ENCODE data around the gene SPOP.

Gene SPOP

DNA sequence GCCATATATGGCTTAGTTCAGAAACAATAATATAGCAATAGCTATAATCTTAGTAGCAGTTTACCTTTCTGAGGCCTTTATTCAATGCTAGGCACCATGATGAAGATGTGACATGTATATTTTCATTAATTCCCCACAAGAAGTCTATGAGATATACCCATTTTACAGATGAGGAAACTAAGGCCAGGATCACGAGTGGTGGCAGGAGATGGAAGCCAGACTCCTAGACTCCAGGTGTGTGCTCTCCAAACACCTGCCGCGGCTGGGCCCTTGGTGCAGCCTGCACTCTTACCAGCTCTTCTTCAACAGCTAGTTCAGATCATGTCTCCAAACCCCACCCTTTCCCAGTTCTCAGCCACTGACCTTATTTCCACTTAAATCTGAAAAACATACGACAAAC is 87.0 kb downstream of the SPOP start:
- H3K4me3 ChIP-seq (ENCODE audit: low read depth in 1 of 2, low read length in 2 of 2) = no peak overlapping the region
- H3K36me3 ChIP-seq (ENCODE audit: insufficient read depth, low read length) = peaks cover 22% of the 10 kb centered on the region
- no peaks in the 10 kb centered on the region for H3K9me3 ChIP-seq (ENCODE audit: low read length)
- no peaks in the 10 kb centered on the region for H3K4me1 ChIP-seq (ENCODE audit: insufficient read depth, low read length)
- H3K27ac ChIP-seq (ENCODE audit: low read depth, low read length) = no peak overlapping the region
- no peaks in the 10 kb centered on the region for H3K27me3 ChIP-seq (ENCODE audit: control insufficient read depth in 1 of 2, insufficient read depth in 2 of 2, low read length in 2 of 2)
- H3K9ac ChIP-seq (ENCODE audit: low read length) = no peak overlapping the region

DNA sequence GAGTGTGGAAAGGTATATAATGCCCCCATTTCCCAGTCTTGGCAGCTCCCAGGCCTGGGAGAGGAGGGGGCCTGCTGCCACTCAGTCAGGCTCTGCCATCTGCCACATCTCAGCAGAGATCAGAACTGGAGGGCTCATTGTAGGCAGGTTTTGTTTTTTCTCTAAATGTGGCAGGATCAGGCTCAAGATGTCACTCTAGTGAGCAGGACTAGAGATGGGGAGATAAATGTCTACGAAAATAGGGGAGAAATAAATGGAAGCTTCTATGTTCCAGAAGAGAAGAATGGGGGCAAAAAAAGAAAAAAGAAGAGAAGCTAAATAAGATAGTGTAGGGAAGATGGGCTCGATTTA is 88.3 kb downstream of the SPOP start:
- Histone ChIP-seq H3K36me3 (ENCODE audit: insufficient read depth, low read length) (peaks cover 15% of the 10 kb centered on the region), H3K9ac (ENCODE audit: low read length) (no peak overlapping the region), H3K9me3 (ENCODE audit: low read length) (no peaks in the 10 kb centered on the region), H3K4me1 (ENCODE audit: insufficient read depth, low read length) (no peaks in the 10 kb centered on the region), H3K27ac (ENCODE audit: low read depth, low read length) (no peak overlapping the region), H3K4me3 (ENCODE audit: low read depth in 1 of 2, low read length in 2 of 2) (no peak overlapping the region), H3K27me3 (ENCODE audit: control insufficient read depth in 1 of 2, insufficient read depth in 2 of 2, low read length in 2 of 2) (no peaks in the 10 kb centered on the region)

GRCh38 chr17:49588726-49589576 is 88.9 kb downstream of the SPOP start:
- Histone ChIP-seq H3K27ac (ENCODE audit: low read depth, low read length) (no peak overlapping the region), H3K9me3 (ENCODE audit: low read length) (no peaks in the 10 kb centered on the region), H3K36me3 (ENCODE audit: insufficient read depth, low read length) (peaks cover 15% of the 10 kb centered on the region), H3K4me3 (ENCODE audit: low read depth in 1 of 2, low read length in 2 of 2) (no peak overlapping the region), H3K4me1 (ENCODE audit: insufficient read depth, low read length) (no peaks in the 10 kb centered on the region), H3K9ac (ENCODE audit: low read length) (no peak overlapping the region), H3K27me3 (ENCODE audit: control insufficient read depth in 1 of 2, insufficient read depth in 2 of 2, low read length in 2 of 2) (no peaks in the 10 kb centered on the region)

GRCh38 chr17:49588312-49588711 is 89.6 kb downstream of the SPOP start:
- H3K4me1 ChIP-seq (ENCODE audit: insufficient read depth, low read length) = no peaks in the 10 kb centered on the region
- H3K9ac ChIP-seq (ENCODE audit: low read length) = no peak overlapping the region
- H3K4me3 ChIP-seq (ENCODE audit: low read depth in 1 of 2, low read length in 2 of 2) = no peak overlapping the region
- H3K27ac ChIP-seq (ENCODE audit: low read depth, low read length) = no peak overlapping the region
- peaks cover 15% of the 10 kb centered on the region for H3K36me3 ChIP-seq (ENCODE audit: insufficient read depth, low read length)
- H3K9me3 ChIP-seq (ENCODE audit: low read length) = no peaks in the 10 kb centered on the region
- no peaks in the 10 kb centered on the region for H3K27me3 ChIP-seq (ENCODE audit: control insufficient read depth in 1 of 2, insufficient read depth in 2 of 2, low read length in 2 of 2)

GRCh38 chr17:49587366-49588073 is 90.4 kb downstream of the SPOP start:
- H3K9me3 ChIP-seq (ENCODE audit: low read length) = no peaks in the 10 kb centered on the region
- H3K27me3 ChIP-seq (ENCODE audit: control insufficient read depth in 1 of 2, insufficient read depth in 2 of 2, low read length in 2 of 2) = no peaks in the 10 kb centered on the region
- H3K36me3 ChIP-seq (ENCODE audit: insufficient read depth, low read length) = peaks cover 9% of the 10 kb centered on the region
- no peaks in the 10 kb centered on the region for H3K4me1 ChIP-seq (ENCODE audit: insufficient read depth, low read length)
- H3K4me3 ChIP-seq (ENCODE audit: low read depth in 1 of 2, low read length in 2 of 2) = no peak overlapping the region
- H3K27ac ChIP-seq (ENCODE audit: low read depth, low read length) = no peak overlapping the region
- H3K9ac ChIP-seq (ENCODE audit: low read length) = no peak overlapping the region

GRCh38 chr17:49585422-49586027 is 92.4 kb downstream of the SPOP start:
- H3K27me3 ChIP-seq (ENCODE audit: control insufficient read depth in 1 of 2, insufficient read depth in 2 of 2, low read length in 2 of 2) = no peaks in the 10 kb centered on the region
- H3K9ac ChIP-seq (ENCODE audit: low read length) = no peak overlapping the region
- H3K27ac ChIP-seq (ENCODE audit: low read depth, low read length) = no peak overlapping the region
- H3K4me3 ChIP-seq (ENCODE audit: low read depth in 1 of 2, low read length in 2 of 2) = no peak overlapping the region
- peaks cover 5% of the 10 kb centered on the region for H3K36me3 ChIP-seq (ENCODE audit: insufficient read depth, low read length)
- no peaks in the 10 kb centered on the region for H3K9me3 ChIP-seq (ENCODE audit: low read length)
- H3K4me1 ChIP-seq (ENCODE audit: insufficient read depth, low read length) = peaks cover 9% of the 10 kb centered on the region

GRCh38 chr17:49583889-49584288 is 94.0 kb downstream of the SPOP start:
- H3K4me1 ChIP-seq (ENCODE audit: insufficient read depth, low read length) = peaks cover 17% of the 10 kb centered on the region
- H3K27me3 ChIP-seq (ENCODE audit: control insufficient read depth in 1 of 2, insufficient read depth in 2 of 2, low read length in 2 of 2) = no peaks in the 10 kb centered on the region
- no peak overlapping the region for H3K9ac ChIP-seq (ENCODE audit: low read length)
- no peaks in the 10 kb centered on the region for H3K9me3 ChIP-seq (ENCODE audit: low read length)
- no peak overlapping the region for H3K27ac ChIP-seq (ENCODE audit: low read depth, low read length)
- peaks cover 7% of the 10 kb centered on the region for H3K36me3 ChIP-seq (ENCODE audit: insufficient read depth, low read length)
- no peak overlapping the region for H3K4me3 ChIP-seq (ENCODE audit: low read depth in 1 of 2, low read length in 2 of 2)

DNA sequence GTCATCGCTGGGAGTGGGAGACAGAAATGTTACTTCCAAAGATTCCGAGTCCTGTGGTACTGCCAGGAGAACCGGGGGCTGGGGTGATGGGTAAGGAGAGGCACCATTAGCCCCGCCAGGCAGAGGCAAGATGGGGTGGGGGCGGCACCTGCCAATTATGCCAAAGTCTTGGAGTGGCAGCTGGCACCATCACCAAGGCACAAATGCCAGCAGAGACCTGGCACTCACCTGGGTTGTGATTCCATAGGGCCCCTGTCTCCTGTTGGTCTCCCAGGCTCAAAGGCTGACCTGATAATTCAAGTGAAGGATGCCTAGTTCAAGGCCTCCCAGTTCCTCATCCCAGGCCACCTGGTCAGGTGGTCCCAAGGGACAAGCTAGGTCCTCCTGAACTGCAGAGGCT is 94.7 kb downstream of the SPOP start:
- Histone ChIP-seq H3K27me3 (ENCODE audit: control insufficient read depth in 1 of 2, insufficient read depth in 2 of 2, low read length in 2 of 2) (no peaks in the 10 kb centered on the region), H3K9ac (ENCODE audit: low read length) (no peak overlapping the region), H3K4me1 (ENCODE audit: insufficient read depth, low read length) (peaks cover 24% of the 10 kb centered on the region), H3K36me3 (ENCODE audit: insufficient read depth, low read length) (peaks cover 7% of the 10 kb centered on the region), H3K4me3 (ENCODE audit: low read depth in 1 of 2, low read length in 2 of 2) (no peak overlapping the region), H3K9me3 (ENCODE audit: low read length) (no peaks in the 10 kb centered on the region), H3K27ac (ENCODE audit: low read depth, low read length) (no peak overlapping the region)

DNA sequence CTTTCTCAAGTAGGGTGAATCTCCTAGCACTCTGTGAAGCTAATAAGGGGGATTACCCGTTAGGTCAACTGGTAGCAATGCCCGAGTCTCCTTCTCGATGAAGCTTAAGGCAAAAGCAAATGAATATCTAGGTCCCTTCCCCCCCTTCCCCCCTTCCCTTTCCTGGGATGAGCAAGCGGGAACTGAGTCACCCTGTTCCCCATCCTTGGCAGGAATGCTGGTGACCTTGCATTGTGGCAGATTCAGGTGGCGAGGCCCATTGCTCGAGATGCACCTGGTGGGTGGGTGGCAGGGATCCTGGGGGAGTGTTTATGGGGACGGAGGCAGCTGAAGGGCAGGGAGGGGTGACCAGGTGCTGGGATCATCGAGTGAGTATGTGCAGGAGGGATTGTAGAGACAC is 95.1 kb downstream of the SPOP start:
- Histone ChIP-seq H3K9ac (ENCODE audit: low read length) (no peak overlapping the region), H3K27me3 (ENCODE audit: control insufficient read depth in 1 of 2, insufficient read depth in 2 of 2, low read length in 2 of 2) (no peaks in the 10 kb centered on the region), H3K9me3 (ENCODE audit: low read length) (no peaks in the 10 kb centered on the region), H3K4me3 (ENCODE audit: low read depth in 1 of 2, low read length in 2 of 2) (no peak overlapping the region), H3K27ac (ENCODE audit: low read depth, low read length) (no peak overlapping the region), H3K36me3 (ENCODE audit: insufficient read depth, low read length) (peaks cover 7% of the 10 kb centered on the region), H3K4me1 (ENCODE audit: insufficient read depth, low read length) (peaks cover 28% of the 10 kb centered on the region)

DNA sequence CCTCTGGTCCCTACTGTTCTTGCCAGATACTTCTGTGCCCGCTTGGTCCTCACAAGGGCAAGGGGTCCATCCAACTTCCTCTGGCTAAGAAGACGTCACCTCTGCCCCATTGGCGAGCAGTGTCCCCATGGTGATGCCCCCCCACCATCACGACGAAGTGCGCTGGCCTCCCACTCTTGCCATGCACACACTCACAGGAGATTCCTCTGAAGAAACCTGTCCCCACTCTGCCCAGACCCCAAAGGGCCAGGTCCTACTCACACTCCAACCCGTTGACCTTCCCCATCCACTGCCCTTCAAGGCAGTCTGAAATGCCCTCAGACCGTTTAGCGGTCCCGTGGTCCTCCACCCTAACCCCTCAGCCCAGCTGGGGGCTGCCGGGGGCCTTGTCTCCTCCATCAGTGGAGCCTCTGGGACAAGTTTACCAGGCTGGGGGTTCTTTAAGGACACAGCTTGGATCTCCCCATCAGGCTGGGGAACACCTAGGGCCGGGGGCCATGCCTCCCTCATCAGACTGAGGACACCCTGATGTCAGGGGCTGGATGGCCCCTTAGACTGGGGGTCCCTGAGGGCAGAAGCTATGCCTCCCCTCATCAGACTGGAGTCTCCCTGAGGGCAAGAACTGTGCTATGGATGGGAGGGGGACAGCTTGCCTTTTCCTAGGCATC is 95.7 kb downstream of the SPOP start:
- Histone ChIP-seq H3K9ac (ENCODE audit: low read length) (no peak overlapping the region), H3K36me3 (ENCODE audit: insufficient read depth, low read length) (peaks cover 7% of the 10 kb centered on the region), H3K4me3 (ENCODE audit: low read depth in 1 of 2, low read length in 2 of 2) (no peak overlapping the region), H3K9me3 (ENCODE audit: low read length) (no peaks in the 10 kb centered on the region), H3K27ac (ENCODE audit: low read depth, low read length) (no peak overlapping the region), H3K4me1 (ENCODE audit: insufficient read depth, low read length) (peaks cover 34% of the 10 kb centered on the region), H3K27me3 (ENCODE audit: control insufficient read depth in 1 of 2, insufficient read depth in 2 of 2, low read length in 2 of 2) (no peaks in the 10 kb centered on the region)

- Histone ChIP-seq H3K9ac (ENCODE audit: low read length) (no peak overlapping the region), H3K27me3 (ENCODE audit: control insufficient read depth in 1 of 2, insufficient read depth in 2 of 2, low read length in 2 of 2) (peaks cover 0 to 2% of the 10 kb centered on the region in 2 donors), H3K4me1 (ENCODE audit: insufficient read depth, low read length) (peaks cover 37% of the 10 kb centered on the region), H3K9me3 (ENCODE audit: low read length) (no peaks in the 10 kb centered on the region), H3K27ac (ENCODE audit: low read depth, low read length) (no peak overlapping the region), H3K36me3 (ENCODE audit: insufficient read depth, low read length) (peaks cover 7% of the 10 kb centered on the region), H3K4me3 (ENCODE audit: low read depth in 1 of 2, low read length in 2 of 2) (no peak overlapping the region)
Measured at GRCh38 chr17:49581648-49581998, 96.3 kb downstream of the SPOP start.

All from muscle layer of colon (tissue), 2 donors.